HEK293 (cell line): Measurements from ENCODE around the gene WTAP.

ENCODE experiments used
- FEZF1 ChIP-seq: fragments of 450-650 bp; formaldehyde crosslinking; IDR thresholded peaks from 2 replicates; pipeline ENCODE4 v1.5.1; 2016; ENCODE audit warnings: missing biosample characterization, missing genetic modification characterization
- GLIS1 ChIP-seq: fragments of 450-650 bp; formaldehyde crosslinking; IDR thresholded peaks from 2 replicates; pipeline ENCODE4 v1.5.1; 2016; ENCODE audit warnings: missing biosample characterization, missing genetic modification characterization
- GLIS2 ChIP-seq: fragments of 450-650 bp; formaldehyde crosslinking; IDR thresholded peaks from 2 replicates; pipeline ENCODE4 v1.5.1; 2016; ENCODE audit warnings: missing biosample characterization, missing genetic modification characterization
- HOXD13 ChIP-seq: sonication (generic); formaldehyde crosslinking; IDR thresholded peaks from 2 replicates; pipeline ENCODE4 v1.8.0; 2022; ENCODE audit warnings: missing genetic modification reagents, borderline replicate concordance
- KLF16 ChIP-seq: fragments of 450-650 bp; formaldehyde crosslinking; IDR thresholded peaks from 2 replicates; pipeline ENCODE4 v1.5.1; 2017; ENCODE audit warnings: missing biosample characterization, missing genetic modification characterization
- TCF7L2 ChIP-seq: IDR thresholded peaks from 2 replicates; pipeline ENCODE4 v1.6.1; 2011; ENCODE audit warnings: low read depth, mild to moderate bottlenecking, inconsistent platforms, low read length, moderate library complexity, borderline replicate concordance
- ZBTB48 ChIP-seq: fragments of 450-650 bp; formaldehyde crosslinking; IDR thresholded peaks from 2 replicates; pipeline ENCODE4 v1.5.1; 2016; ENCODE audit warnings: missing biosample characterization, missing genetic modification characterization
- ZBTB7A ChIP-seq: fragments of 450-650 bp; formaldehyde crosslinking; IDR thresholded peaks from 2 replicates; pipeline ENCODE4 v1.5.1; 2016; ENCODE audit warnings: low read depth, missing biosample characterization, missing genetic modification characterization
- ZFP69B ChIP-seq: fragments of 450-650 bp; formaldehyde crosslinking; IDR thresholded peaks from 2 replicates; pipeline ENCODE4 v1.5.1; 2016; ENCODE audit warnings: missing biosample characterization, missing genetic modification characterization
- ZNF114 ChIP-seq: fragments of 450-650 bp; formaldehyde crosslinking; IDR thresholded peaks from 2 replicates; pipeline ENCODE4 v1.5.0; 2017; ENCODE audit warnings: missing biosample characterization, missing genetic modification characterization
- ZNF132 ChIP-seq: fragments of 450-650 bp; formaldehyde crosslinking; IDR thresholded peaks from 2 replicates; pipeline ENCODE4 v1.5.1; 2017; ENCODE audit warnings: missing biosample characterization, missing genetic modification characterization, borderline replicate concordance
- ZNF221 ChIP-seq: fragments of 450-650 bp; formaldehyde crosslinking; IDR thresholded peaks from 2 replicates; pipeline ENCODE4 v1.5.1; 2017; ENCODE audit warnings: missing biosample characterization, missing genetic modification characterization, borderline replicate concordance
- ZNF302 ChIP-seq: fragments of 450-650 bp; formaldehyde crosslinking; IDR thresholded peaks from 2 replicates; pipeline ENCODE4 v1.5.1; 2016; ENCODE audit warnings: missing biosample characterization, missing genetic modification characterization, low read depth
- ZNF416 ChIP-seq: fragments of 450-650 bp; formaldehyde crosslinking; IDR thresholded peaks from 2 replicates; pipeline ENCODE4 v1.5.1; 2016; ENCODE audit warnings: missing biosample characterization, missing genetic modification characterization
- ZNF423 ChIP-seq: fragments of 450-650 bp; formaldehyde crosslinking; IDR thresholded peaks from 2 replicates; pipeline ENCODE4 v1.5.1; 2016; ENCODE audit warnings: missing biosample characterization, missing genetic modification characterization
- ZNF555 ChIP-seq: fragments of 450-650 bp; formaldehyde crosslinking; conservative IDR thresholded peaks from 2 replicates; pipeline ENCODE4 v1.5.1; 2017; ENCODE audit warnings: missing biosample characterization, mild to moderate bottlenecking, missing genetic modification characterization, inconsistent platforms
- ZNF623 ChIP-seq: fragments of 450-650 bp; formaldehyde crosslinking; IDR thresholded peaks from 2 replicates; pipeline ENCODE4 v1.5.1; 2016; ENCODE audit warnings: missing biosample characterization, missing genetic modification characterization
- ZNF660 ChIP-seq: fragments of 450-650 bp; IDR thresholded peaks from 2 replicates; pipeline ENCODE4 v1.5.1; 2018; ENCODE audit warnings: missing biosample characterization, mild to moderate bottlenecking, missing genetic modification characterization
- ZNF776 ChIP-seq: fragments of 450-650 bp; formaldehyde crosslinking; IDR thresholded peaks from 2 replicates; pipeline ENCODE4 v1.5.0; 2017; ENCODE audit warnings: missing biosample characterization, missing genetic modification characterization, borderline replicate concordance
- ZXDB ChIP-seq: fragments of 450-650 bp; formaldehyde crosslinking; IDR thresholded peaks from 2 replicates; pipeline ENCODE4 v1.5.1; 2016; ENCODE audit warnings: missing biosample characterization, missing genetic modification characterization
- TF ChIP-seq, protein P1 (sequence below): fragments of 450-650 bp; formaldehyde crosslinking; IDR thresholded peaks from 2 replicates; pipeline ENCODE4 v1.5.1; 2016; ENCODE audit warnings: missing biosample characterization, missing genetic modification characterization
- TF ChIP-seq, protein P2 (sequence below): fragments of 450-650 bp; formaldehyde crosslinking; IDR thresholded peaks from 2 replicates; pipeline ENCODE4 v1.5.1; 2016; ENCODE audit warnings: missing biosample characterization, missing genetic modification characterization
- TF ChIP-seq, protein P3 (sequence below): fragments of 450-650 bp; formaldehyde crosslinking; IDR thresholded peaks from 2 replicates; pipeline ENCODE4 v1.5.1; 2016; ENCODE audit warnings: missing biosample characterization, missing genetic modification characterization
- TF ChIP-seq, protein P4 (sequence below): fragments of 450-650 bp; IDR thresholded peaks from 2 replicates; pipeline ENCODE4 v1.5.1; 2018; ENCODE audit warnings: missing biosample characterization, mild to moderate bottlenecking, missing genetic modification characterization
- TF ChIP-seq, protein P5 (sequence below): fragments of 450-650 bp; formaldehyde crosslinking; IDR thresholded peaks from 2 replicates; pipeline ENCODE4 v1.5.1; 2017; ENCODE audit warnings: missing biosample characterization, missing genetic modification characterization
- TF ChIP-seq, protein P6 (sequence below): fragments of 450-650 bp; formaldehyde crosslinking; IDR thresholded peaks from 2 replicates; pipeline ENCODE4 v1.5.1; 2016; ENCODE audit warnings: missing biosample characterization, missing genetic modification characterization

The WTAP gene

DNA sequence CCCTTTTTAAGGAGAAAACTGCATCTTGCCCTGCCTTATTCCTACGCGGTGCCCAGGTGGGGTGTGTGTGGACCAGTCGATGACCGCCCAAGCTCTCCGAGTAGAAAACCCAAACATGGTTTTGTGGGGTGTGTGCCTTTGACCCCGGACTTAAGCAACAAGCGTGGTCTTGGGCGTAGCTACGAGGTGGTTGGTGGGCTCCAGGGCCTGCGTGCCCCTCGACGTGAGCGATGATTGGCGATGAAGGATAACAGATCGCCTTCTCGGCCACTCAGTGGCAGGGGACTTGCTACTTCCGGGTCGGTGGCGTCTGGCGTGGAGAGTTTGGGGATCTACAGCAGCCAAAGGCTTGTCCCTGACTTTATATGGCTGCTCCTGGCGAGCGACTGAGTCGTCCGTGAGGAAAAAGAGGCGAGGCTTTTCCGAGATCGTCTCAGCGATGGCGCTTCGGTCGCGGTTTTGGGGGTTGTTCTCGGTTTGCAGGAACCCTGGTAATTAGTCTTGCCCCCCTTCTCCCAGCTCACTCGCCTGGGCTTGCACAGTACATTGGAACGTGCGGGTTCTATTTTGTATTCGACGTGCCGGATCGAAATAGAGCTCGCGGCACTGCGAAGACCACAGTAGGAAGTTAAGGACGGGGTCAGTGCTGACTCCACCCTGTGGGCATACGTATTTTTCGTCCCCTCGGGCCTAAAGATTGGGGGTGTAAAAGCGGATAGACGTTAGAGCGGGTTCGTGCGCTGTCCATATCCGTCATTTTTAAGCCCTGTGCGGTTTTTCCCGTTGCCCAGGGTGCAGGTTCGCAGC is 63.0 kb downstream of the WTAP start, which contains the start of gene MRPL18 (continued):
- TF ChIP-seq, protein P1, sequence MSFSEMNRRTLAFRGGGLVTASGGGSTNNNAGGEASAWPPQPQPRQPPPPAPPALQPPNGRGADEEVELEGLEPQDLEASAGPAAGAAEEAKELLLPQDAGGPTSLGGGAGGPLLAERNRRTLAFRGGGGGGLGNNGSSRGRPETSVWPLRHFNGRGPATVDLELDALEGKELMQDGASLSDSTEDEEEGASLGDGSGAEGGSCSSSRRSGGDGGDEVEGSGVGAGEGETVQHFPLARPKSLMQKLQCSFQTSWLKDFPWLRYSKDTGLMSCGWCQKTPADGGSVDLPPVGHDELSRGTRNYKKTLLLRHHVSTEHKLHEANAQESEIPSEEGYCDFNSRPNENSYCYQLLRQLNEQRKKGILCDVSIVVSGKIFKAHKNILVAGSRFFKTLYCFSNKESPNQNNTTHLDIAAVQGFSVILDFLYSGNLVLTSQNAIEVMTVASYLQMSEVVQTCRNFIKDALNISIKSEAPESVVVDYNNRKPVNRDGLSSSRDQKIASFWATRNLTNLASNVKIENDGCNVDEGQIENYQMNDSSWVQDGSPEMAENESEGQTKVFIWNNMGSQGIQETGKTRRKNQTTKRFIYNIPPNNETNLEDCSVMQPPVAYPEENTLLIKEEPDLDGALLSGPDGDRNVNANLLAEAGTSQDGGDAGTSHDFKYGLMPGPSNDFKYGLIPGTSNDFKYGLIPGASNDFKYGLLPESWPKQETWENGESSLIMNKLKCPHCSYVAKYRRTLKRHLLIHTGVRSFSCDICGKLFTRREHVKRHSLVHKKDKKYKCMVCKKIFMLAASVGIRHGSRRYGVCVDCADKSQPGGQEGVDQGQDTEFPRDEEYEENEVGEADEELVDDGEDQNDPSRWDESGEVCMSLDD, result peak; percentile 96
- TF ChIP-seq, protein P2, sequence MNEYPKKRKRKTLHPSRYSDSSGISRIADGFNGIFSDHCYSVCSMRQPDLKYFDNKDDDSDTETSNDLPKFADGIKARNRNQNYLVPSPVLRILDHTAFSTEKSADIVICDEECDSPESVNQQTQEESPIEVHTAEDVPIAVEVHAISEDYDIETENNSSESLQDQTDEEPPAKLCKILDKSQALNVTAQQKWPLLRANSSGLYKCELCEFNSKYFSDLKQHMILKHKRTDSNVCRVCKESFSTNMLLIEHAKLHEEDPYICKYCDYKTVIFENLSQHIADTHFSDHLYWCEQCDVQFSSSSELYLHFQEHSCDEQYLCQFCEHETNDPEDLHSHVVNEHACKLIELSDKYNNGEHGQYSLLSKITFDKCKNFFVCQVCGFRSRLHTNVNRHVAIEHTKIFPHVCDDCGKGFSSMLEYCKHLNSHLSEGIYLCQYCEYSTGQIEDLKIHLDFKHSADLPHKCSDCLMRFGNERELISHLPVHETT (tag by site-specific recombination), result peak; percentile 32; the same call in 1 of the 2 replicates
- no peak for TF ChIP-seq ZNF302 (tag by site-specific recombination)
- TF ChIP-seq, protein P3, sequence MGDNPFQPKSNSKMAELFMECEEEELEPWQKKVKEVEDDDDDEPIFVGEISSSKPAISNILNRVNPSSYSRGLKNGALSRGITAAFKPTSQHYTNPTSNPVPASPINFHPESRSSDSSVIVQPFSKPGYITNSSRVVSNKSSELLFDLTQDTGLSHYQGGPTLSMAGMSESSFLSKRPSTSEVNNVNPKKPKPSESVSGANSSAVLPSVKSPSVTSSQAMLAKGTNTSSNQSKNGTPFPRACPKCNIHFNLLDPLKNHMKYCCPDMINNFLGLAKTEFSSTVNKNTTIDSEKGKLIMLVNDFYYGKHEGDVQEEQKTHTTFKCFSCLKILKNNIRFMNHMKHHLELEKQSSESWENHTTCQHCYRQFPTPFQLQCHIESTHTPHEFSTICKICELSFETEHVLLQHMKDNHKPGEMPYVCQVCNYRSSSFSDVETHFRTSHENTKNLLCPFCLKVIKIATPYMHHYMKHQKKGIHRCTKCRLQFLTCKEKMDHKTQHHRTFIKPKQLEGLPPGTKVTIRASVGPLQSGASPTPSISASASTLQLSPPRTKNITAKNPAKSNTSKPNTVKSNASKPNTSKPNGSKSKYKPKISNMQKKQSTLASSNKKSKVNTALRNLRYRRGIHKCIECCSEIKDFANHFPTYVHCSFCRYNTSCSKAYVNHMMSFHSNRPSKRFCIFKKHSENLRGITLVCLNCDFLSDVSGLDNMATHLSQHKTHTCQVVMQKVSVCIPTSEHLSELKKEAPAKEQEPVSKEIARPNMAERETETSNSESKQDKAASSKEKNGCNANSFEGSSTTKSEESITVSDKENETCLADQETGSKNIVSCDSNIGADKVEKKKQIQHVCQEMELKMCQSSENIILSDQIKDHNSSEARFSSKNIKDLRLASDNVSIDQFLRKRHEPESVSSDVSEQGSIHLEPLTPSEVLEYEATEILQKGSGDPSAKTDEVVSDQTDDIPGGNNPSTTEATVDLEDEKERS, result no peak
- TF ChIP-seq, protein P4, sequence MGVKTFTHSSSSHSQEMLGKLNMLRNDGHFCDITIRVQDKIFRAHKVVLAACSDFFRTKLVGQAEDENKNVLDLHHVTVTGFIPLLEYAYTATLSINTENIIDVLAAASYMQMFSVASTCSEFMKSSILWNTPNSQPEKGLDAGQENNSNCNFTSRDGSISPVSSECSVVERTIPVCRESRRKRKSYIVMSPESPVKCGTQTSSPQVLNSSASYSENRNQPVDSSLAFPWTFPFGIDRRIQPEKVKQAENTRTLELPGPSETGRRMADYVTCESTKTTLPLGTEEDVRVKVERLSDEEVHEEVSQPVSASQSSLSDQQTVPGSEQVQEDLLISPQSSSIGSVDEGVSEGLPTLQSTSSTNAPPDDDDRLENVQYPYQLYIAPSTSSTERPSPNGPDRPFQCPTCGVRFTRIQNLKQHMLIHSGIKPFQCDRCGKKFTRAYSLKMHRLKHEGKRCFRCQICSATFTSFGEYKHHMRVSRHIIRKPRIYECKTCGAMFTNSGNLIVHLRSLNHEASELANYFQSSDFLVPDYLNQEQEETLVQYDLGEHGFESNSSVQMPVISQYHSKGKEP (tag by site-specific recombination), result no peak
- TF ChIP-seq, protein P5, sequence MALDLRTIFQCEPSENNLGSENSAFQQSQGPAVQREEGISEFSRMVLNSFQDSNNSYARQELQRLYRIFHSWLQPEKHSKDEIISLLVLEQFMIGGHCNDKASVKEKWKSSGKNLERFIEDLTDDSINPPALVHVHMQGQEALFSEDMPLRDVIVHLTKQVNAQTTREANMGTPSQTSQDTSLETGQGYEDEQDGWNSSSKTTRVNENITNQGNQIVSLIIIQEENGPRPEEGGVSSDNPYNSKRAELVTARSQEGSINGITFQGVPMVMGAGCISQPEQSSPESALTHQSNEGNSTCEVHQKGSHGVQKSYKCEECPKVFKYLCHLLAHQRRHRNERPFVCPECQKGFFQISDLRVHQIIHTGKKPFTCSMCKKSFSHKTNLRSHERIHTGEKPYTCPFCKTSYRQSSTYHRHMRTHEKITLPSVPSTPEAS (tag by site-specific recombination), result peak; percentile 44; the same call in 1 of the 2 replicates
- no peak for TF ChIP-seq GLIS1 (tag by site-specific recombination)
- TF ChIP-seq ZXDB (tag by site-specific recombination), result peak; percentile 61
- TF ChIP-seq GLIS2 (tag by site-specific recombination), result 0 out of 2 replicates have a peak, but pooled peaks have one; percentile 19
- no peak for TF ChIP-seq ZNF660 (tag by site-specific recombination)
- no peak for TF ChIP-seq ZNF132 (tag by site-specific recombination)
- peak; percentile 24; the same call in 1 of the 2 replicates for TF ChIP-seq HOXD13 (CRISPR knock-in tag)
- TF ChIP-seq, protein P6, sequence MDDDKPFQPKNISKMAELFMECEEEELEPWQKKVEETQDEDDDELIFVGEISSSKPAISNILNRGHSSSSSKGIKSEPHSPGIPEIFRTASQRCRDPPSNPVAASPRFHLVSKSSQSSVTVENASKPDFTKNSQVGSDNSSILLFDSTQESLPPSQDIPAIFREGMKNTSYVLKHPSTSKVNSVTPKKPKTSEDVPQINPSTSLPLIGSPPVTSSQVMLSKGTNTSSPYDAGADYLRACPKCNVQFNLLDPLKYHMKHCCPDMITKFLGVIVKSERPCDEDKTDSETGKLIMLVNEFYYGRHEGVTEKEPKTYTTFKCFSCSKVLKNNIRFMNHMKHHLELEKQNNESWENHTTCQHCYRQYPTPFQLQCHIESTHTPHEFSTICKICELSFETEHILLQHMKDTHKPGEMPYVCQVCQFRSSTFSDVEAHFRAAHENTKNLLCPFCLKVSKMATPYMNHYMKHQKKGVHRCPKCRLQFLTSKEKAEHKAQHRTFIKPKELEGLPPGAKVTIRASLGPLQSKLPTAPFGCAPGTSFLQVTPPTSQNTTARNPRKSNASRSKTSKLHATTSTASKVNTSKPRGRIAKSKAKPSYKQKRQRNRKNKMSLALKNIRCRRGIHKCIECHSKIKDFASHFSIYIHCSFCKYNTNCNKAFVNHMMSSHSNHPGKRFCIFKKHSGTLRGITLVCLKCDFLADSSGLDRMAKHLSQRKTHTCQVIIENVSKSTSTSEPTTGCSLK (tag by site-specific recombination), result no peak
- no peak for TF ChIP-seq TCF7L2
- no peak for TF ChIP-seq ZFP69B (tag by site-specific recombination)
- no peak for TF ChIP-seq ZNF416 (tag by site-specific recombination)
- no peak for TF ChIP-seq ZBTB7A (tag by site-specific recombination)
- no peak for TF ChIP-seq ZNF423
- TF ChIP-seq ZNF221 (tag by site-specific recombination), result no peak
- peak; percentile 89 for TF ChIP-seq ZBTB48 (tag by site-specific recombination)
- no peak for TF ChIP-seq KLF16
- no peak for TF ChIP-seq ZNF114
- no peak for TF ChIP-seq ZNF776 (tag by site-specific recombination)
- TF ChIP-seq FEZF1 (tag by site-specific recombination), result peak; percentile 27; the same call in 1 of the 2 replicates
- no peak for TF ChIP-seq ZNF555 (tag by site-specific recombination)
- peak; percentile 31; the same call in 1 of the 2 replicates for TF ChIP-seq ZNF623
